Stimulated activated naive CD8-positive, alpha-beta T cell treated with anti-CD3 and anti-CD28 coated beads, Interleukin-15, amount 100 ng/mL, for 72 hours (primary cell): ENCODE measurements around the gene POLH.
"Not testable (repeated sequence)": the region's sequence is repeated elsewhere in the genome, so short reads cannot be mapped to it uniquely, and the experiment has no call there.

Experiments used
- ATAC-seq: fragments of 150-1000 bp; cut with Tn5 transposase; 2 replicates; pipeline ENCODE4 v1.10.0; 2021; ENCODE audit warnings: mild to moderate bottlenecking, moderate library complexity
- DNase-seq, 2 donors: peaks; one replicate each; pipeline ENCODE4 v3.0.0; 2021 to 2022
- H3K27ac Mint-ChIP-seq, 2 donors: one replicate each; pipeline ENCODE4 v1.8.0; 2022; ENCODE audit warnings: mild to moderate bottlenecking in 2 of 2, mixed read lengths in 2 of 2, moderate library complexity in 2 of 2
- H3K27me3 Mint-ChIP-seq: one replicate; pipeline ENCODE4 v1.8.0; 2022; ENCODE audit warnings: mixed read lengths
- H3K4me1 Mint-ChIP-seq: one replicate; pipeline ENCODE4 v1.8.0; 2022; ENCODE audit warnings: mild to moderate bottlenecking, mixed read lengths
- H3K4me3 Mint-ChIP-seq, 2 donors: one replicate each; pipeline ENCODE4 v1.8.0; 2022; ENCODE audit warnings: mild to moderate bottlenecking in 2 of 2, mixed read lengths in 2 of 2, moderate library complexity in 1 of 2
- H3K9me3 Mint-ChIP-seq, 2 donors: one replicate each; pipeline ENCODE4 v1.8.0; 2022; ENCODE audit warnings: mixed read lengths in 2 of 2

Gene POLH

DNA sequence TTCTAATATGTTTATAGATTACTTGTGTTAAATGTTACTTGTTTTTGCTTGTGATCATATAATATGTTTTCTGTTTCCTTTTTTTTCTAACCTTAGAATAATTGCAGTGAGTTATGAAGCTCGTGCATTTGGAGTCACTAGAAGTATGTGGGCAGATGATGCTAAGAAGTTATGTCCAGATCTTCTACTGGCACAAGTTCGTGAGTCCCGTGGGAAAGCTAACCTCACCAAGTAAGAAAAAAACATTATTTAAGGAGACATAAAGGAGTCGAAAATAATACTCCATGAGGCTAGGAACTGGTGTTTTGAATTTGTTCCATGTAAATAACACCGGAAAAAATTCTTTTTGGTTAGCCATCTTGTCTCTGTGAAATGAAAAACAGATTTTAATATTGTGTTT, 6.9 kb downstream of the POLH start:
- Mint-ChIP-seq H3K9me3 (no peaks in the 10 kb centered on the region), H3K4me1 (peaks cover 46% of the 10 kb centered on the region), H3K27ac (no peak overlapping the region), H3K4me3 (no peak overlapping the region), H3K27me3 (no peaks in the 10 kb centered on the region)
- DNase-seq (no peak), ATAC-seq (no peak)

DNA sequence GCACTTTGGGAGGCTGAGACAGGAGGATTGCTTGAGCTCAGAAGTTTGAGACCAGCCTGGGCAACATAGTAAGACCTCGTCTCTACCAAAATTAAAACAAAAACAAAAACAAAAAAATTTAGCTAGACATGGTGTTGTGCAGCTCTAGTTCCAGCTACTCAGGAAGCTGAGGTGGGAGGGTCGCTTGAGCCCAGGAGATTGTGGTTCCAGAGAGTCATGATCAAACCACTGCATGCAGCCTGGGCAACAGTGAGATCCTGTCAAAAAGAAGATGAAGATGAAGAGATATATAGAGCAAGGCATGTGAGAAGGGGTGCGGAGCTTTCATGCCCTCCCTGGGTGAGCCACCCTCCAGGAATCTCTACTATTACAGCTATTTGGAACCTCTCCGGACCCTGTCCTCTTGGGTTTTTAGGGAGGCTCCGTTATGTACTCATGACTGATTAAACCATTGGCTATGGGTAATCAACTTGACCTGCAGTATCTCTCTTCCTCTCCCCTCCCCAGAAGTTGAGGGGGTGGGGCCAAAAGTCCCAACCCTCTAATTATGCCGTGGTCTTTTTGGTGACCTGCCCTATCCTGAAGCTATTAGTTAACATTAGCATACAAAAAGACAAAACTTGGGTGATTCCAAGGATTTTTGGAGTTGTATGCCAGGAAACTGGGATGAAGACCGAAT, 9.0 kb downstream of the POLH start:
- Mint-ChIP-seq H3K4me3 (no peak overlapping the region), H3K4me1 (peaks cover 30% of the 10 kb centered on the region), H3K9me3 (no peaks in the 10 kb centered on the region), H3K27me3 (no peaks in the 10 kb centered on the region), H3K27ac (peak overlapping the region in 1 of 2 donors; percentile 65)
- DNase-seq (no peak), ATAC-seq (peak; percentile 54)

DNA sequence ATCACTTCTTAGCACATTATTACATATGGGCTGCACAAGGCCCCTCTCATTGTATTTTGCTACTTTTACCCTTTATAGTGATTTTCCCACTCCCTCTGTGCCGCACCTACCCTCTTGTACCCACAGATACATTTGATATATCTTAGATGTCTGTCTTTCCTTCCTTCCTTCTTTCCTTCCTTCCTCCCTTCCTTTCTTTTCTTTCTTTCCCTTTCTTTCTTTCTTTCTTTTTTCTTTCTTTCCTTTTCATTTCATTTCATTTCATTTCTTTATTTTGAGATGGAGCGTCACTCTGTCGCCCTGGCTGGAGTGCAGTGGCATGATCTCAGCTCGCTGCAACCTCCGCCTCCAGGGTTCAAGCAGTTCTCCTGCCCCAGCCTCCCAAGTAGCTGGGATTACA, 12.2 kb downstream of the POLH start:
- Mint-ChIP-seq H3K27me3 (no peaks in the 10 kb centered on the region), H3K27ac (peak overlapping the region in 1 of 2 donors; percentile 69), H3K4me1 (peaks cover 20% of the 10 kb centered on the region), H3K9me3 (no peaks in the 10 kb centered on the region), H3K4me3 (no peak overlapping the region)
- DNase-seq: no peak
- no peak for ATAC-seq

DNA sequence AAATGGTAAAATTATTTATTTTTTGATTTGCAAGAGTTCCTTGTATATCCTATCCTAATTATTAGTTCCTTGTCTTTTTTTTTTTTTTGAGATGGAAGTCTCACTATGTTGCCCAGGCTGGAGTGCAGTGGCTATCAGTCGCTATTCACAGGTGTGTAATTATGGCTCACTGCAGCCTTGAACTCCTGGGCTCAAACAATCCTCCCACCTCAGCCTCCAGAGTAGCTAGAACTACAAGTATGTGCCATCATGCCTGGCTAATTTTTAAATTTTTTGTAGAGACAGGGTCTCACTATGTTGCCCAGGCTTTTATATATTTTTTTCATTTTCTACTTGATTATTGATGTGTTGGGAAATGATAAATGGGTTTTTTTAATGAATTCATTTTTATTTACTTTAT, 13.6 kb downstream of the POLH start:
- H3K4me1 Mint-ChIP-seq, H3K4me3 Mint-ChIP-seq, H3K9me3 Mint-ChIP-seq, ATAC-seq, H3K27me3 Mint-ChIP-seq, DNase-seq: not testable (repeated sequence)
- peak overlapping the region in 1 of 2 donors; percentile 27 for H3K27ac Mint-ChIP-seq

GRCh38 chr6:43593938-43594337, 18.0 kb downstream of the POLH start:
- Mint-ChIP-seq H3K27ac (no peak overlapping the region), H3K4me3 (no peak overlapping the region), H3K4me1 (no peaks in the 10 kb centered on the region), H3K9me3 (no peaks in the 10 kb centered on the region), H3K27me3 (no peaks in the 10 kb centered on the region)
- DNase-seq: no peak
- no peak for ATAC-seq

GRCh38 chr6:43600595-43600994, 24.6 kb downstream of the POLH start:
- no peak overlapping the region for H3K4me3 Mint-ChIP-seq
- no peaks in the 10 kb centered on the region for H3K9me3 Mint-ChIP-seq
- no peak overlapping the region for H3K27ac Mint-ChIP-seq
- ATAC-seq: no peak
- H3K27me3 Mint-ChIP-seq: no peaks in the 10 kb centered on the region
- DNase-seq: no peak
- H3K4me1 Mint-ChIP-seq: no peaks in the 10 kb centered on the region

DNA sequence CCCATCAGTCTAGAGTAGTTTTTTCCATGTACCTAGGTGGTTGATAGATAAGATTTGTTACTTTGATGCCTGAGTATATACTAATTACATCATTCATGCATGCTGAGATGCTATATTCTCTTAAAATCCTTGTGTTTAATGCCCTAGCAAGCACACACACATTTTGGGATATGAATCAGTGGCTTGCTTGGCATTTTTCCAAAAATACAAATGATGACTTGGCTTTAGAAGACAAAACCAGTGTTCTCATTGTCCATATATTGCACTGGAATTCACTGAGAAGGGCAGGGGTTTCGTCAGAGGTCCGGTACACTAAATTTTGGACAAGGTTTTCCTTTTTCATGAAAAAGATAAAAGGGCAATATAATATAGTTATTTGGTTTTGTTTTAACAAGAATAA, 28.2 kb downstream of the POLH start:
- H3K9me3 Mint-ChIP-seq: no peaks in the 10 kb centered on the region
- ATAC-seq (no peak), DNase-seq (no peak)
- no peak overlapping the region for H3K4me3 Mint-ChIP-seq
- peaks cover 5% of the 10 kb centered on the region for H3K4me1 Mint-ChIP-seq
- H3K27ac Mint-ChIP-seq: no peak overlapping the region
- no peaks in the 10 kb centered on the region for H3K27me3 Mint-ChIP-seq

DNA sequence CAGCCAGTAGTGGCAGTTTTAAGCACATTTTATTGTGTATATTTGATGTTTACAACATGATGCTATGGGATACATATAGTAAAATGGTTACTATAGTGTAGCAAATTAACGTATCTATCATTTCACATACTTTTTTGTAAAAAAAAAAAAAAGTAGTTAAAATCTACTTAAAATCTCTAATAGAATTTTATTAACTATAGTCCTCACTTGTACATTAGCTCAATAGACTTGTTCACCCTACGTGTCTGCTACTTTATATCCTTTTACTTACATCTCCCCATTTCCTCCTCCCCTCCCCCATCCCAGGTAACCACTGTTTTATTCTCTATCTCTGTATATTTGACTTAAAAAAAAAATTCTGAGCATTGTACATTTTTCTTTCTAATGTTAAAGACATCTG, 30.0 kb downstream of the POLH start:
- Mint-ChIP-seq H3K27ac (no peak overlapping the region), H3K9me3 (no peaks in the 10 kb centered on the region), H3K4me3 (no peak overlapping the region), H3K27me3 (no peaks in the 10 kb centered on the region), H3K4me1 (peaks cover 5% of the 10 kb centered on the region)
- ATAC-seq (no peak), DNase-seq (no peak)

- H3K4me1 Mint-ChIP-seq: peaks cover 5% of the 10 kb centered on the region
- no peak overlapping the region for H3K4me3 Mint-ChIP-seq
- ATAC-seq: peak; percentile 57
- H3K27me3 Mint-ChIP-seq: no peaks in the 10 kb centered on the region
- DNase-seq: peak in 1 of 2 donors; percentile 36
- no peaks in the 10 kb centered on the region for H3K9me3 Mint-ChIP-seq
- no peak overlapping the region for H3K27ac Mint-ChIP-seq
These were observed 32.4 kb downstream of the POLH start for GRCh38 chr6:43608310-43608763.

- DNase-seq (no peak), ATAC-seq (no peak)
- H3K4me1 Mint-ChIP-seq: peaks cover 5% of the 10 kb centered on the region
- no peaks in the 10 kb centered on the region for H3K27me3 Mint-ChIP-seq
- H3K4me3 Mint-ChIP-seq: no peak overlapping the region
- peak overlapping the region in 1 of 2 donors; percentile 26 for H3K27ac Mint-ChIP-seq
- no peaks in the 10 kb centered on the region for H3K9me3 Mint-ChIP-seq
These were observed 32.8 kb downstream of the POLH start for GRCh38 chr6:43608807-43609206.

DNA sequence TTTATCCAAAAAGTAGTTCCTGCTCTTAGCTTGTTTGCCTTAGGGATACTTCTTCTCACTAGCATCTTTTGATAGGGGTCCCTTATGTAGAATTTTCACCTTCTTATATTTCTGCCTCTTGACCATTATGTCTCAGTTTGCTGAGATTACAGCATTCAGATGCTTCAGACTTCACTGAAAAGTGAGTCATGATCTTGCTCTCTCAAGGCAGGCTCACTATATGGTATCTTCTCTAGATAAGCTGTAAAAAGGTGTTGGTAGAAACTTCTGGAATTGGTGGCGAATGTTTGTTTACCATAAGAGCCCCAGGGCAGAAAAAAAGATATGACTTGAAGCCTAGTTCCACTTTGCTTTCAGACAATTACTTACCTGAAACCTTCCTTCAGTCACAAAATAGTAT, 33.4 kb downstream of the POLH start:
- ATAC-seq (no peak), DNase-seq (no peak)
- Mint-ChIP-seq H3K4me3 (no peak overlapping the region), H3K27ac (no peak overlapping the region), H3K4me1 (peaks cover 5% of the 10 kb centered on the region), H3K9me3 (no peaks in the 10 kb centered on the region), H3K27me3 (no peaks in the 10 kb centered on the region)

- ATAC-seq (no peak), DNase-seq (no peak)
- no peaks in the 10 kb centered on the region for H3K27me3 Mint-ChIP-seq
- peaks cover 5% of the 10 kb centered on the region for H3K4me1 Mint-ChIP-seq
- no peaks in the 10 kb centered on the region for H3K9me3 Mint-ChIP-seq
- no peak overlapping the region for H3K4me3 Mint-ChIP-seq
- peak overlapping the region in 1 of 2 donors; percentile 61 for H3K27ac Mint-ChIP-seq
These were observed 34.4 kb downstream of the POLH start for GRCh38 chr6:43610431-43610830.

GRCh38 chr6:43613721-43614395, 37.9 kb downstream of the POLH start:
- DNase-seq (no peak), ATAC-seq (no peak)
- Mint-ChIP-seq H3K27ac (peak overlapping the region in 1 of 2 donors; percentile 56), H3K4me1 (no peaks in the 10 kb centered on the region), H3K4me3 (no peak overlapping the region), H3K27me3 (no peaks in the 10 kb centered on the region), H3K9me3 (no peaks in the 10 kb centered on the region)

DNA sequence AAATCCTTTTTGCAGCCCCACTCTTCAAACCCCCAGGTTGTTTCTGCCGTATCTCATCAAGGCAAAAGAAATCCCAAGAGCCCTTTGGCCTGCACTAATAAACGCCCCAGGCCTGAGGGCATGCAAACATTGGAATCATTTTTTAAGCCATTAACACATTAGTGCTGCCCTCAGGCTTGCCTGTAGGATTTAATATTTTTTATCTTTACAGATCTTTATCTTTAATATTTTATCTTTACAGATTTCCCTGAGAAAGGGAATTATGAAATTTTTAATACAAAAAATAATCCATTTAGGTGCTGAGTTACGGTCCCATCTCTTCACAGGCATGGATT, 38.4 kb downstream of the POLH start:
- H3K27me3 Mint-ChIP-seq: no peaks in the 10 kb centered on the region
- DNase-seq: no peak
- no peak for ATAC-seq
- no peaks in the 10 kb centered on the region for H3K9me3 Mint-ChIP-seq
- H3K4me3 Mint-ChIP-seq: no peak overlapping the region
- no peaks in the 10 kb centered on the region for H3K4me1 Mint-ChIP-seq
- peak overlapping the region in 1 of 2 donors; percentile 56 for H3K27ac Mint-ChIP-seq

DNA sequence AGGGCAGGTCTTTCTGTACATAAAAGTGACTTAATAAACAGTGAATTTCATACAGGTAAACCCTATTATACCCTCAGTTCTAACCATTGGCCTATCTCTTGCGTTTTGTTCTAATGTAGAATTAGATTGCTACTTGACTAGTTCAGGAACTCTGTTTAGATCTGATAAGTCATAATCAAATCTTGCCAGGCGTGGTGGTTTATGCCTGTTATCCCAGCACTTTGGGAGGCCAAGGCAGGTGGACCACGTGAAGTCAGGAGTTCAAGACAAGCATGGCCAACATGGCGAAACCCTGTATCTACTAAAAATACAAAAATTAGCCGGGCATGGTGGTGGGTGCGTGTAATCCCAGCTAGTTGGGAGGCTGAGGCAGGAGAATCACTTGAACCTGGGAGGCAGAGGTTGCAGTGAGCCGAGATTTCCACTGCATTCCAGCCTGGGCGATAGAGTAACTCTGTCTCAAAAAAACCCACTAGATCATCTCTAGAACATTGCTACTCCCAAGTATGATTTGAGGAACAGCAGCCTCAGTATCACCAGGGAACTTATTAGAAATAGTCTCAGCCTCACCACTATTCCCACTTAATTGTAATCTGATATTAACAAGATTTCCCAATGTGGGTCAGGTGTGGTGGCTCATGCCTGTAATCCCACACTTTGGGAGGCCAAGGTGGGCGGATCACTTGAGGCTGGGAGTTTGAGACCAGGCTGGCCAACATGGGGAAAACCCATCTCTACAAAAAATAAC, 40.9 kb downstream of the POLH start:
- H3K9me3 Mint-ChIP-seq: no peaks in the 10 kb centered on the region
- ATAC-seq: no peak
- H3K4me1 Mint-ChIP-seq: peaks cover 6% of the 10 kb centered on the region
- no peak for DNase-seq
- H3K27ac Mint-ChIP-seq: peak overlapping the region in 1 of 2 donors; percentile 81
- no peak overlapping the region for H3K4me3 Mint-ChIP-seq
- H3K27me3 Mint-ChIP-seq: no peaks in the 10 kb centered on the region
